HG03432 (cell line): Measurements from ENCODE around the gene CARS2.
A peak's percentile ranks its signal among the peaks of the same experiment; 100 is the strongest.
"Not testable (repeated sequence)": the region's sequence is repeated elsewhere in the genome, so short reads cannot be mapped to it uniquely, and the experiment has no call there.

Source experiments
- ATAC-seq: cut with Tn5 transposase; IDR thresholded peaks from one replicate; pipeline ENCODE4 v1.9.1; 2021; ENCODE audit warnings: mild to moderate bottlenecking, moderate library complexity; ENCODE audit not compliant: unreplicated experiment

Gene CARS2

DNA sequence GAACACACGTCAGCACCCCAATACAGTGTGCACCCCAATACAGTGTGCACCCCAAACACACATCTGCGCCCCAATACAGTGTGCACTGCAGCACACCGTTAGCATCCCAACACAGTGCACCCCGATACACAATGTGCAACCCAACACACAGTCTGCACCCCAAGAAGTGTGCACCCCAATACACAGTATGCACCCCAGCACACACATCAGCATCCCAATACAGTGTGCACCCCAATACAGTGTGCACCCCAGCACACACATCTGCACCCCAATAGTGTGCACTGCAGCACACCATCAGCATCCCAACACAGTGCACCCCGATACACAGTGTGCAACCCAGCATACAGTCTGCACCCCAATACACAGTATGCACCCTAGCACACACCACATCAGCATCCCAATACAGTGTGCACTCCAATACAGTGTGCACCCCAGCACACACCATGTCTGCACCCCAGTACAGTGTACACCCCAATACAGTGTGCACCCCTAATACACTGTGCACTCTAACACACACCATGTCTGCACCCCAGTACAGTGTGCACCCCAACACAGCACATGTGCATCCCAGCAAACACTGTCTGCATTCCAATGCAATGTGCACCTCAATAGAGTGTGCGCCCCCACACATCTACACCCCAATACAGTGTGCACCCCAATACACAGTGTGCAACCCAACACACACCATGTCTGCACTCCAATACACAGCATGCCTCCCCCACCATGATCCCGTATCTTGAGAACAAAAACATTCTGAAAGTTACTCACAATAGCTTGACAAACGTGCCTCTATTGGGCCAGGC is 855 bp upstream of the CARS2 start:
- ATAC-seq, result no peak

DNA sequence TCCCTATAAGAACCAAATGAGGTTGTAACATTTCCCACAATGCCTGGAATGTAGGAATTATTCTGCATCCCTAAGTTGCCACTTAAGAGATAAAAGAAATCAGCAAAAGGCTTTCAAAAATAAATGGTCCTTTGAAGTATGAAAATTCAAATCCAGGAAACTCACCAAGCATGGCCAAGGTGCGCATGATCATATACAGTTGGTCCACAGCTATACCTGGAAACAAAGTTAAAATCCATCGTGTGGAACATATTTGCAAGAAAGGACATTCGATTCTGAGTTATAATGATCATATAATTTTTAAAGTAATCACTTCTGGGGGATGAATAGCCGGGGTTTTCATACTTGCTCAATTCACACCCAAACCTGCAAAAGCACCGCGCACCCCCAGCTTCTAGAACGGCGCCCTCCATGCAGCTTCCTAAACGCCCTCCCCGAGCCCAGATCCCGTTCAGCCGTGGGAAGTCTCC is 525 bp downstream of the CARS2 start:
- no peak for ATAC-seq

DNA sequence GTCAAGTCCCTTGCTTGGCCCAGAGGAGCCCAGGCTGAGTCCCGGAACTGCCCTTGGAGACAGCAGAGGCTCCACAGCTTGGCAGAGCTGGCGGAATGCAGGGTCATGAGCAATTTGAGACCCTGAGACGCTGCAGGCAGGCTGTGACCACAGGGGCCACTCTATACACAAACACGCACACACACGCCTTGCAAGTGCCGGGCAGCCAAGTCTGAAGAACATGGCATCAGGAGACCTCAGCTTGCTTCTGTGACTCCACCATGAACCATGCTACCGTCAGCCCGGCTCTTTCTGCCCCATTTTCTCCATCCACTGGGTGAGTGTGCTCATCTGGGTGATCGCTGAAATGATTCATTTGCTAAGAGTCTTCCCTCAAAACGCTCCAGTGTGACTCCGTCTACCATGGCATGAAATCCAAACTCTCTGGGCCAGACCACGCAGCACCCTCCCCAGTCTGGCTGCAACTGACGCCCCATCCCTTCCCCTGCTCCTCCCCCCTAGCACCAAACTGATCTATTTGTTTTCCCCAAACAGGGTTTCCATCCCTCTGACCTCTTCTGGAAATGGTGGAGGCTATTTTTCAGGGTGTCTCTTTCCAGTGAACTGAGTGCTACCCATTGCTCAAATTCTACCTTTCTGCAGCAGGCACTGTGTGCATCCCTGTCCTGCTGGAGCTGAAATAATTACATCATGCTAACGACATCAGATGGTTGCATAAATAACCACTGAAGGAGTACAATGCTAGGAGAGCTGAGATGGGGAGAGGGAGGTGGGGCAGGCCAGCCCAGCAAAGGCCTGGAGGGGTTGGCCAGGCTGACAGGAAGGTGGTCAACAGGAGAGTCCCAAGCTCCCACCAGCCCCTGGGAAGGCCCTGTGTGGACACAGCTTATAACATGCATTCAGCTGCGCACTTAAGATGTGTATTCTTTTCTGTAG is 3.1 kb downstream of the CARS2 start:
- ATAC-seq, result no peak

DNA sequence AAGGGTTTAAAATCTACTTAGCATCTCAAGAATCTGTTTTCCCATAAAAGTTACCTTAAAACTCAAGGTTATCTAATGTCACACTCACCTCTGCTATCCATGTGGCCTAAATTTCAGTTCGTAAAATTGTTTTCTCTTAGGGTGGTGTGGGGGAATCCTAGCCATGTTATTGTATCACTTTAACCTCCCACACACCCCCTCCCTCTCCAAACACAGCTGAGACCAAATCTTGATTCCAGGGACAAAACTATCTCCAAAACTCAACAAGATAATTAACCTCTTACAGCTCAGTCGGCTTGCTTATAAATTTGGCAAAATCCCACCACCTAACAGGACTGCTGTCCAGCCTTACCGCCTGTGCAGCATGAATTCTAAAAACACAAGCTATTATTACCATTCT is 3.8 kb downstream of the CARS2 start:
- no peak for ATAC-seq

DNA sequence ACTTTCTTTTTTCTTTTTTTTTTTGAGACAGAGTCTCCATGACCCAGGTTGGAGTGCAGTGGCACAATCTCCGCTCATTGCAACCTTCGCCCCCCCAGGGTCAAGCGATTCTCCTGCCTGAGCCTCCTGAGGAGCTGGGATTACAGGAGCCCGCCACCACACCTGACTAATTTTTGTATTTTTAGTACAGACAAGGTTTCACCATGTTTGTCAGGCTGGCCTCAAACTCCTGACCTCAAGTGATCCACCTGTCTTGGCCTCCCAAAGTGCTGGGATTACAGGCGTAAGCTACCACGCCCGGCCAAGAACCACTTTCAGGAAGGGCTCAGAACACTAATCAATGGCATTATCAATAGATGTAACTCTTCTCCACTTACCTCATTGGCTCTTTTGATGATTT is 4.9 kb downstream of the CARS2 start:
- ATAC-seq, result not testable (repeated sequence)

DNA sequence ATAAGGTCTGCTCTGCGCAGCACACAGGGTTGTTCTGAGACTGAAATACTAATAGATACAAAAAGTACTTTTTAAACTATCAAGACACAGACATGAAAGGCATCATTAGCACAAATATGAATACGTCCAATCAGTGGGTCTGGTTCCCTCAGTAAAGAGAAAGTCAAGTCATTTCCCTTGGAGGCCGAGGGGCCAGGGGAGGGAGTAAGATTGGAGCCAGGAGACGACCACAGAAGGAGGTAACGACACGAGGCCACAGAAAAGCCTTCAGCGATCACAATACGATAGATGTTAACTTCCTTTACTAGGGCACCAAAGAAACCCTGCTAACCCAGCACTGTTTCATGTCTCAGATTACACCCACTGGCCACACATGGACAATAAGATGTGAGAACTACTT is 5.3 kb downstream of the CARS2 start:
- no peak for ATAC-seq

DNA sequence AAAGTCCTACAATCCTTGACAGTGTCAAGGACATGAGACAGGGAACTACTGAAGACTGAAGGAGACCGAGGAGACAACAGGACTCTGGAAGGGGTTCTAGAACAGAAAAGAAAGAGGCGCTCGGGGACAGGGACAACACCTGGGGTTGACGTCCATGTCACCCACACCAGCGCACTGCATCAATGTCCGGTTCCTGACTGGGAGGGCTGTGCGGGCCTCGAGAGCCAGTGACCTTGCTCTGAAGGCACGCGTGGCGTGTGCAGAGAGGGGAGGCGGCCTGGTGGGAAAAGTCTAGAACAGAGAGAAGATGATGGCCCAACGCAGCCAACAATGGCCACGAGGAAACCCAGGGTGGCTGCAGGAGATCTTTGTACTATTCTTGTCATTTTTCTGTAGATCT is 5.7 kb downstream of the CARS2 start:
- ATAC-seq, result no peak

DNA sequence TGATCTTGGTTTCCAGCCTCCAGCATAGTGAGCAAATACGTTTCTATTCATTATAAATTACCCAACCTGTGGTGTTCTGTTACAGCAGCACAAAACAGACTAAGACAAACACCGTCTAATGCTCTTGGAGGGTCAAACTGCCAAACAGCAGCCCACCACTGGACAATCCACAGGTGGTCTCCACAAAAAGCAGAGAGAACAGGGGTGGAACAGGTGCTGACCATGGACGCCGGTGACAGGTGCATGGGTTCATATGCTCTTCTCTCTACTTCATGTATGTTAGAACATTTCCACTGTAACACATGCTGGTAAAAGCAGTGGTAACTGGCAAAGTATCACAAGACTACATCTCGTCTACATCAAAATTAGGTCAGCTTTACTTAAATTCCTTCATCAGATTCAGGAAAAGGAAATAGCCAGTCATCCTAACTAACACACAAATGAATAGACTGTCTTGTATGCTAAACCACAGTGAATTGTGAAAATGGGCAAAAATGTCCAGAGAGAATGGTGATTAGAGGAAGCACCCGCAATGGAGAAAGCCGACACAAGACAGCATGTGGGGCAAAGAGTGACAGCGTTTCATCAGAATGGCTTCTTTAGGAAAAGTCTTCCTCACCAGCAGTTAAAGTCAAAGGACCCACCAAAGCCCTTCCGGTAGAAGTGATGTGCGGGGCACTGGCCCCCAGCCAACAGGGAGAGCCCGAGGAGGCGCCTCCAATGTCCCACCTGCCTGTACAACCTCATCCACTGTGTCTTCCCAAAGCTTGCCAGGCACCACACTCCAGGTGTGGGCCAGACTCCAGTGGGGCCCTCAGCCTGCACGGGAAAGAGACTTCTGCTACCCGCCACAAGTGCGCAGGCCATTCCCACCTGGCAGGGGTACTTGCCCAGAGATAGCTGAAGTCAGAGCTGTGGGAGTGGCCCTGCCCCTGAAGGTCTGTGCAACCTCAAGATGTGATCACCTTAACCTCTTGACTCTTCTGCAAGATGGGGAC is 6.5 kb downstream of the CARS2 start:
- no peak for ATAC-seq

DNA sequence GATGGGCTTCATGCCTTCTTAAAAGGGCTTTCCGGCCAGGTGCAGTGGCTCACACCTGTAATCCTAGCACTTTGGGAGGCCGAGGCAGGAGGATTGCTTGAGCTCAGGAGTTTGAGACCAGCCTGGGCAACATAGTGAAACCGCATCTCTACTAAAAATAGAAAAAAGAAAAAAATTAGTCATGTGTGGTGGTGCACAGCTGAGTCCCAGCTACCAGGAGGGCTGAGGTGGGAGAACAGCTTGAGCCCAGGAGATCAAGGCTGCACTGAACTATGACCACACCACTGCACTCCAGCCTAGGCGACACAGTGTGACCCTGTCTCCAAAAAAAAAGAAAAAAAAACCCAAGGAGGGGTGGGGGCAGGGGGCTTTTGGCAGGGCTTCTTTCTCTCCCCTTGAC is 7.2 kb downstream of the CARS2 start:
- peak; percentile 75 for ATAC-seq

DNA sequence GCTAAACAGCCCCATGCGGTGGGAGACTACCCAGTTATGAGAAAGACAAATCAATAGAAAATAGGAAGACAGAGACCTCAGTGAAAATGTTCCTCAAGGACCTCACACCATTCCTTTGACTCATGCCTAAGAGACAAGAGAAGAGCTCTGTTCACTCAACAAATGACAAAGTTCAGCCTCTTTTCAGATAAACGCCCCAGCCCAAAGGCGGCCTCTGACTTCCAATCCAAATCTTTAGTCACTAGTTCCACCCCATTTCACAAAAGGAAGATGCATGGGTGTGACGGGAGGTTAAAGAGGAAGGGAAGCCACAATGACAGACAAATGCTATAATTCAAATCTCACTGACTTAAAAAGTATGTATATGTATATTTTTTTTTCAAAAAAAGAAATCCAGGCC is 8.1 kb downstream of the CARS2 start:
- ATAC-seq, result no peak

DNA sequence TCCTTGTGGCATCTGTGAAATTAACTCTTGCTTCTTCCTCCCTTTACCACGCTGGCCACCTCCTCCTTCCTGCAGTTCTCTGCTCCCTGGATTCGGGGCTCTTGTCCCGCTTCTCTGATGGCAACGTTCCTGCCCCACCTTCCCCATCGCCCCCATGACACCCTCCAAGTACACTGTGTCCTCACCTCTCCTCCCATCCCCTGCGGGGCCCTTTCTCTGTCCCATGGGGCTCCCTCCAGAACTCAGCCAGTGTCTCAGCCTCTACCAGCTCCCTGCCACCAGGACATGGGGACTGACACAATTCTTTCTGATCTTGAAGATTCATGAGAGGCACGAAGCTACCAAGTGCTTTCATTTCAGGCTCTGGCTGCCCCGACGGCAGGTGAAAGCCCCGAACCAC is 9.1 kb downstream of the CARS2 start:
- no peak for ATAC-seq

DNA sequence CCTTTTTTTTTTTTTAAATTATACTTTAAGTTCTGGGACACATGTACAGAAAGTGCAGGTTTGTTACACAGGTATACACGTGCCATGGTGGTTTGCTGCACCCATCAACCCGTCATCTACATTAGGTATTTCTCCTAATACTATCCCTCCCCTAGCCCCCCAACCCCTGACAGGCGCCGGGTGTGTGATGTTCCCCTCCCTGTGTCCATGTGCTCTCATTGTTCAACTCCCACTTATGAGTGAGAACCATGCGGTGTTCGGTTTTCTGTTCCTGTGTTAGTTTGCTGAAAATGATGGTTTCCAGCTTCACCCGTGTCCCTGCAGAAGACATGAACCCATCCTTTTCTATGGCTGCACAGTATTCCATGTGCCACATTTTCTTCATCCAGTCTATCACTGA is 10.1 kb downstream of the CARS2 start:
- ATAC-seq, result not testable (repeated sequence)

DNA sequence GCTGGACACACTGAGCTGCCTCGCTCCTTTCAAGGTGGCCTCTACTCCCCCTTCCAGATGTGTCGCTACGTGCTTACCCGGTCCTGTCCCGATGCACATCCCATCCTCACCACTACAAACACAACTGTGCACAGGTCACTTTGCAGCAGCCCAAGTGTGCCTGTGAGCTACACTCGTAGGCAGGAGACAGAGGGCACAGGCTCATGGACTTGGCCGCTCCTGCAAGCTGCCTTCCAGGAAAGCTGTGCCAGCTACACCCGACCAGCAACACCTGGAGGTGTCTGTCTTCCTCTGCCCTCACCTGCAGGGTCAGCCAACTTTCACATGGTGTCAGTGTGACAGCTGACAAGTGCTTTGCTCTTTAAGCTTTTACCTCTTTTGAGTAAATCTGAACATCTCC is 15.4 kb downstream of the CARS2 start:
- no peak for ATAC-seq

DNA sequence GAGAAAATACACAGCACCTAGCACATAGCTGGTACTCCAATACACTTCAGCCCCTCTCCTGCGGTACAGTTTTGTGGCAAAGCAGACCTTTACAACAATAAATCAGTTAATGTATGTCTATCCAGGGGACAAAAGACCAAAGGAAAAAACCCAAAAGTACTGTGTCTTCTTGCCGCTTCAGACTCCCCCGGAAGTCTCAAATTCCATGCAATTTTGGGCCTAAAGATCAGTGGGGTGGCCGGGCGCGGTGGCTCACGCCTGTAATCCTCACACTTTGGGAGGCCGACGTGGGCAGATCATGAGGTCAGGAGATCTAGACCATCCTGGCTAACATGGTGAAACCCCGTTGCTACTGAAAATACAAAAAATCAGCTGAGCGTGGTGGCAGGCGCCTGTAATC is 16.2 kb downstream of the CARS2 start:
- no peak for ATAC-seq

DNA sequence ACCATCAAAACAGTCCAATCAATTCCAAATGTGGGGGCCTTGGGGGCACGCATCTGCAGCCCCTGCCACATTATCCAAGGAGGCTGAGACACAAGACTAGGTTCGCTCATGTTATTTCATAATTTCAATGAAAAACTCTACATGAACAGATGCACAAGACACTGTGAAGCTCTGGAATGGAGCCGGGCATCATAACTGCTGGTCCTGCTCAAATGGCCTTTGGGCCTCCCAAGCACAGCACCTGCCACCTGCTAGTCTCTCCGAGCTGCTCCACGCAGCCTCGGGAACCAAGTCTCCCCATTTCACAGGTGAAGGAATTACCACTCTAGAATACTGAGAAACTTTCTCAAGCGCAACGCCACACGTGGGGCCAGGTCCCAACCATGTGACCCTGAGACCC is 16.9 kb downstream of the CARS2 start:
- no peak for ATAC-seq

DNA sequence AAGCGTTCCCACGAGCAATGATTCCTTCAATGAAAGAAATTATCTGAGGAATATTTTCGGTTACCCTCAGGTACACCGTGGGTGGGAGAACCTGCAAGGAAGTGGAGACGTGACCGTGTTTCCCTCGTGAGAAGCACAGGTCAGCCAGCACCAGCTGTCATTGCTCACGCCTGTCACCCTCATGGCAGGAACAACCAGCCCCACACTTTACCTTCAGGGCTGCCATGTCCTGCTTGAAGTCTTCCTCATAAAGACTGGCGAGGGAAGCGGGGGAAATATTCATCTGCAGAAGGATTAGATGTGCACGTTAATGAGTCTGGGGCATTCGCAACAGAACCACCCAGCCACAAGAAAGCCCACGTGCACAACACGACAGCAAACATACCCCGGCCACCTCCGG is 18.2 kb downstream of the CARS2 start:
- ATAC-seq, result no peak

DNA sequence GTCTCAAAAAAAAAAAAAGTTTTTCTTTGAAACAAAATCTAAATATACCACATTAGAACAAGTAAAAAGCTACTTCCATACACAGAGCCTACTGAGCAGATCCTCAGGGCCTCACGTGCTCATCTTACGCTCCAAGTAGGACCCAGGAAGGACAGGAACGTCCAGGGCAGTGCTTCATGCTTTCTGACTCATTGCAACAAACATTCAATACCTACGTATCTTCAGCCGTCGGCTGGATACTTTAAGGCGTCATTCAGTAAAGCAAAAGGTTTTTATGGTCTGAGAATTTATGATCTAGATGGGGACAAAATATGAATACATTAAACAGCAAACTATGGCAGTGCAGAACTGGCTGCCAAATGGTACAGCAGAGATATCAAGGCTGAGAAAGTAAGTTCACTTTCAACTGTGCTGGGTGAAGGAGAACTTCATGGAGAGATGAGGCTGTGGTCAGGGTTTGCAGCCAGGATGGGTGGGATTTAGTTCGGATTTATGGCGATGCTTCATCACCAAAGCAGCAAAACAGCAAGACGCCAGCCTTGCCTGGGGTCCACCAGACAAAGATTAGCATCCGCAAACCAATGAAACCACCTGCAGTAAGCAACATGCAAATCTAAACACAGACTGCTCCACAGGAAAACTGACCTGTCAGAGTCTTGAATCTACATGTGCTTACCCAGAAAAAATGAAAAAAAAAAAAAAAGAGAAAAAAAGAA is 20.5 kb downstream of the CARS2 start:
- no peak for ATAC-seq

DNA sequence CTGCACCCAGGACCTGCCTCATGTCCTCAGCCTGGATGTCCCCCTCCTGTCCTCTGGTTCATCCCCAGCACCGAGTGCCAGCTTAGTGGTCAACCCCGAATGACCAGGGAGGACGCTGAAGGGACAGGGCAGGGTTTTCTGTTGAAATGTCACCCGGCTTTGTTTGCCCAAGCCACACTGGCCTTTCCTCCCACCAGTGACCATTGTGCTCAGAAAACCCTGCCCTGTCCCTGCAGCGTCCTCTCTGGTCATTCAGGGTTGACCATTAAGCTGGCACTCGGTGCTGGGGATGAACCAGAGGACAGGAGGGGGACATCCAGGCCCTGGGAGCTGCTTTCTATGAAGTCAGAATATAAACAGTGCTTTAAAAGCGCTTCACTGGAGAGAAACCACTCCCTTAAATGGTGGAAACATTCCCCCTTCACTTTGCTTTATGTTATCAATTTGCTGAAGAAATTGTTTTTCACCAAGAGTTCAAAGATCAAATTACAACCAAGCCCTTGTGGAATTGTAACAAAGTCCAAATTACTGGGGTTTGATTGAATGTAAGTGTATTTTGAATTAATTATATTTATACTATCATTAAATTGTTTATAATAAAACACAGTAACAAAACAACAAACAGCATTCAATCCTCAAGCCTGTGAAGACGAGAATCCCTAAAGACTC is 21.4 kb downstream of the CARS2 start:
- no peak for ATAC-seq

DNA sequence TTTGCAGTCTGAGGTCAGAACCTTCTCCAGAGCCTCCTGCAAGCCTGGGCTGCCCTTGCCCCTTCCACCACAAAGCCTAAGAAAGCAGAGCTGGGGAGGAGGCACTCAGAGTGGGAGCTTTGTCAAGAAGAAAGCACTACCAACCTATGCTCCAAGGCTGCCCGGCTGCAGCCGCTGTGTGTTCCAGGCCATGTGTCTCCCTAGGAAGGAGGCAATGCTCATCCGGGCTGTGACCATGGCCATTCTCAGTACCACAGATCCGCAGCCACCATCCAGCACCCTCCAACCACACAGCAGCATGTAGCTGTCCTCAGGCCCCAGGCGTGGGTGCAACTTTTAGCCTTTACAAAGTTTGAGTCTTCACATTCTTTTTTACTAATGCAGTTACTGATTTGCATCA is 22.0 kb downstream of the CARS2 start:
- no peak for ATAC-seq
